Keratinocyte (primary cell): Measurements from ENCODE around the gene FAM219A.

Experiments used
- CTCF ChIP-seq, 3 experiments: IDR thresholded peaks in 1 of 3; conservative IDR thresholded peaks in 1 of 3; optimal IDR thresholded peaks in 1 of 3; 2 replicates in 2 of 3; 3 replicates in 1 of 3; pipeline versions ENCODE3 to v1.5.1; 2011; ENCODE audit warnings: low read length in 3 of 3, mild to moderate bottlenecking in 3 of 3, moderate library complexity in 2 of 3, control low read depth in 1 of 3, inconsistent platforms in 1 of 3; ENCODE audit not compliant: insufficient read depth in 2 of 3; ENCODE audit errors: extremely low read depth in 1 of 3
- EZH2 ChIP-seq: IDR thresholded peaks from one replicate; pipeline ENCODE4 v1.6.1; 2012; ENCODE audit warnings: inconsistent platforms, mild to moderate bottlenecking, low read length, moderate library complexity

- TF ChIP-seq CTCF (optimal IDR thresholded peaks at IDR 0.05 in 1 of 3, IDR thresholded peaks at IDR 0.05 in 1 of 3, conservative IDR thresholded peaks at IDR 0.05 in 1 of 3; ENCODE audit: extremely low read depth in 1 of 3, insufficient read depth in 2 of 3, low read length in 3 of 3) (no peak), EZH2 (no peak)
These were observed 7.2 kb downstream of the FAM219A start for GRCh38 chr9:34451135-34451534.
